ENCODE results near the gene ZNF184. TPM values are rescaled to one million over a fixed set of nuclear protein-coding genes. Genes with fewer than 3 reads are reported as not detected.

The ZNF184 gene
- total RNA-seq, 1 experiment from 2014 or later: 9.4 TPM

DNA sequence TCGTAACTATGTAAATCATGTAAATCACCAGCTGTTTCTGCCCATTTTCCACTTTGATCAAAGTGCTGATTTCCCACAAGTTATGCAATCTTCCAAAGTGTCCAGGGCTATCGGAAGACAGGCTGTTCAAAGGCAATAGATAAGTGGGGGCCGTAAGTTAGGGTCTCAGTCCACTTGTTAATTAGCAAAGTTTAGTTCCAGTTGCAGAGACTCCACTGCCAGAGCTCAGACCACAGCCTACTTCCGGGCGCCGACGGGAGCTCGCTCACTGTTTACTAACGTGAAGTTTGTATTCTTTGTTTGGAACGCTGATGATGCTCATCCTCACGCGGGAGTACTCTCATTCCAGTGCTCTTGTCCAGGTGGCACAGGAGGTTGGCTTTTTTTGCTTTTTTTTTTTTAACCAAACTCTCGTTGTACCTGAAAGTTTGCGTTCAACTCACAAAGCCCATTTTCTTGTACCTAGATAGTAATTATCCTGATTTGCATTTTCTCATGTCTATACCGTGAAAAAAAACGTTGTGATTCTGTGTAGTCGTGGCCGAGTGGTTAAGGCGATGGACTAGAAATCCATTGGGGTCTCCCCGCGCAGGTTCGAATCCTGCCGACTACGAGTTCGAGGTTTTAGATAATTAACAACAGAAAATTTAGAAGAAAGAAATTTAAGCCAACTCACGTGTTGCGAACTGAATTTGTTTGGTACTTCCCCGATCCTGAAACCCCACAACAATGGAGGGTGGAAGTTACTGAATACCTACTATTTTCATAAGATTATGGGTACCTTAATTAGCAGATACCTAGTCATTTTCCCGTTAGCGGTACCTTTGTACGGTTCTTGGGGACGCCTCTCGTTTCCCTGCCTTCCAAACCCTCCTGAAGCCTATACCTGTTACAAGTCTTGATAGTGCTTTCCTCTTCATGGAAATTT lies 29.9 kb upstream of the ZNF184 start:
- TF ChIP-seq ATF3 (IDR thresholded peaks at IDR 0.05) (peak; percentile 86), POLR2A (IDR thresholded peaks at IDR 0.05; ENCODE audit: borderline replicate concordance, extremely low read depth, insufficient read depth, insufficient read length) (peak; percentile 19), ZNF274 (IDR thresholded peaks at IDR 0.05; ENCODE audit: low read depth, low read length) (no peak), SRF (IDR thresholded peaks at IDR 0.05; ENCODE audit: low read depth) (peak; percentile 21; the same call in 1 of the 2 replicates), EZH2 (IDR thresholded peaks at IDR 0.05) (no peak), CEBPB (IDR thresholded peaks at IDR 0.05; ENCODE audit: low read depth) (peak; percentile 32; the same call in 1 of the 2 replicates), MAX (IDR thresholded peaks at IDR 0.05) (peak; percentile 36; the same call in 1 of the 2 replicates), CBX3 (IDR thresholded peaks at IDR 0.05; ENCODE audit: low read depth) (peak; percentile 80; the same call in 1 of the 2 replicates), ZFX (IDR thresholded peaks at IDR 0.05) (no peak), SP1 (IDR thresholded peaks at IDR 0.05; ENCODE audit: low read depth) (0 out of 2 replicates have a peak, but pooled peaks have one; percentile 6), ELF1 (IDR thresholded peaks at IDR 0.05; ENCODE audit: borderline replicate concordance, low read depth) (peak; percentile 48; the same call in 1 of the 2 replicates), FOSL1 (IDR thresholded peaks at IDR 0.05; ENCODE audit: low read depth) (peak; percentile 17), SIN3A (IDR thresholded peaks at IDR 0.05; ENCODE audit: low read depth) (no peak)
- TF ChIP-seq, protein P1, sequence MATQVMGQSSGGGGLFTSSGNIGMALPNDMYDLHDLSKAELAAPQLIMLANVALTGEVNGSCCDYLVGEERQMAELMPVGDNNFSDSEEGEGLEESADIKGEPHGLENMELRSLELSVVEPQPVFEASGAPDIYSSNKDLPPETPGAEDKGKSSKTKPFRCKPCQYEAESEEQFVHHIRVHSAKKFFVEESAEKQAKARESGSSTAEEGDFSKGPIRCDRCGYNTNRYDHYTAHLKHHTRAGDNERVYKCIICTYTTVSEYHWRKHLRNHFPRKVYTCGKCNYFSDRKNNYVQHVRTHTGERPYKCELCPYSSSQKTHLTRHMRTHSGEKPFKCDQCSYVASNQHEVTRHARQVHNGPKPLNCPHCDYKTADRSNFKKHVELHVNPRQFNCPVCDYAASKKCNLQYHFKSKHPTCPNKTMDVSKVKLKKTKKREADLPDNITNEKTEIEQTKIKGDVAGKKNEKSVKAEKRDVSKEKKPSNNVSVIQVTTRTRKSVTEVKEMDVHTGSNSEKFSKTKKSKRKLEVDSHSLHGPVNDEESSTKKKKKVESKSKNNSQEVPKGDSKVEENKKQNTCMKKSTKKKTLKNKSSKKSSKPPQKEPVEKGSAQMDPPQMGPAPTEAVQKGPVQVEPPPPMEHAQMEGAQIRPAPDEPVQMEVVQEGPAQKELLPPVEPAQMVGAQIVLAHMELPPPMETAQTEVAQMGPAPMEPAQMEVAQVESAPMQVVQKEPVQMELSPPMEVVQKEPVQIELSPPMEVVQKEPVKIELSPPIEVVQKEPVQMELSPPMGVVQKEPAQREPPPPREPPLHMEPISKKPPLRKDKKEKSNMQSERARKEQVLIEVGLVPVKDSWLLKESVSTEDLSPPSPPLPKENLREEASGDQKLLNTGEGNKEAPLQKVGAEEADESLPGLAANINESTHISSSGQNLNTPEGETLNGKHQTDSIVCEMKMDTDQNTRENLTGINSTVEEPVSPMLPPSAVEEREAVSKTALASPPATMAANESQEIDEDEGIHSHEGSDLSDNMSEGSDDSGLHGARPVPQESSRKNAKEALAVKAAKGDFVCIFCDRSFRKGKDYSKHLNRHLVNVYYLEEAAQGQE (IDR thresholded peaks at IDR 0.05; ENCODE audit: low read depth): no peak
- no peaks in the 10 kb centered on the region for H3K79me2 ChIP-seq (ENCODE audit: insufficient read depth, low read length)

More for the DNA sequence above, 29.9 kb upstream of the ZNF184 start:
- intact Hi-C loops (cut with micrococcal nuclease): loop anchor here (1.0 to 2.0 kb wide), 2 partner anchors 16 to 314 kb away; no protein-coding TSS in a partner anchor
- Histone ChIP-seq H3K27me3 (ENCODE audit: insufficient read depth, low read length) (no peaks in the 10 kb centered on the region), H3K9ac (ENCODE audit: low read length) (peak overlapping the region; percentile 47), H2AFZ (ENCODE audit: low read depth, low read length, poor library complexity, severe bottlenecking) (peak overlapping the region; percentile 95), H3K4me3 (replicated peaks in 1 of 2; ENCODE audit: low read depth in 1 of 2, low read length in 2 of 2) (peak overlapping the region; percentile 51 to 59), H3K4me2 (ENCODE audit: low read length) (peak overlapping the region; percentile 74), H3K9me2 (ENCODE audit: insufficient read depth) (no peaks in the 10 kb centered on the region), H3K9me3 (ENCODE audit: control insufficient read depth in 1 of 2, insufficient read depth in 1 of 2, low read depth in 1 of 2, low read length in 2 of 2) (no peaks in the 10 kb centered on the region), H3K4me1 (ENCODE audit: control insufficient read depth in 1 of 2, insufficient read depth in 2 of 2, low read length in 2 of 2) (peaks cover 8 to 31% of the 10 kb centered on the region in 2 experiments; a peak in 3 of 4 replicates), H3K27ac (ENCODE audit: low read depth, low read length) (peak overlapping the region; percentile 42), H3K36me3 (ENCODE audit: control insufficient read depth in 1 of 2, insufficient read depth in 2 of 2, low read length in 2 of 2) (no peaks in the 10 kb centered on the region), H4K20me1 (ENCODE audit: insufficient read depth) (no peaks in the 10 kb centered on the region)
- CTCF ChIA-PET: interaction anchor here (0.7 kb wide), 1 partner anchor 224 kb away, joined by 3 read pairs; no protein-coding TSS in a partner anchor
- DNase-seq (ENCODE audit: low read depth, low spot score): peak; percentile 68
- RAD21 ChIA-PET (ENCODE audit: low non-redundant PET in 1 of 2, low total read pairs in 2 of 2, uncharacterized antibody in 2 of 2, unreplicated experiment in 2 of 2): interaction anchor here in 1 of 2 experiments (0.8 kb wide), 1 partner anchor 325 kb away, joined by 3 read pairs; no protein-coding TSS in a partner anchor
- peak; percentile 56 for ATAC-seq
- BruUV-seq (replicated peaks): no TSS peak
- POLR2A ChIA-PET: interaction anchor here (1.4 kb wide), 1 partner anchor 309 kb away, joined by 4 read pairs; no protein-coding TSS in a partner anchor

All from HCT116 (cell line).